OCI-LY7 (cell line): ENCODE results near the gene ISG20L2. TPM values are rescaled to one million over a fixed set of nuclear protein-coding genes. Genes with fewer than 3 reads are reported as not detected.
A peak's percentile ranks its signal among the peaks of the same experiment; 100 is the strongest.

Experiments
- BruUV-seq: library from RNA; stranded (reverse); fragments of 400-500 nt; replicated peaks from 2 replicates; lab custom pipeline; 2021; lab: Mats Ljungman, UMichigan
- CTCF ChIA-PET: fragments of 300-600 bp; sonication (Branson Sonifier 250); formaldehyde crosslinking; loops from one replicate; lab custom pipeline; 2022; ENCODE audit warnings: antibody characterized with exemption; ENCODE audit not compliant: unreplicated experiment; lab: Charles Lee
- POLR2A ChIA-PET: fragments of 300-600 bp; sonication (Branson Sonifier 250); formaldehyde crosslinking; loops from one replicate; lab custom pipeline; 2022; ENCODE audit warnings: antibody characterized with exemption; lab: Charles Lee
- DNase-seq: peaks from one replicate; pipeline ENCODE4 v3.0.0-alpha.2; 2015; ENCODE audit warnings: low spot score
- H2AFZ ChIP-seq: fragments of 200-600 bp; sonication (generic), shearing (Covaris generic); 2 replicates; pipeline ENCODE4 v1.6.1; 2014; ENCODE audit warnings: mild to moderate bottlenecking, antibody characterized with exemption, low read length, moderate library complexity
- H3K27ac ChIP-seq: fragments of 200-600 bp; sonication (generic); 2 replicates; pipeline ENCODE4 v1.5.1; 2014; ENCODE audit warnings: mixed run types, low read depth, mild to moderate bottlenecking, moderate library complexity, low read length, inconsistent platforms; ENCODE audit not compliant: poor library complexity, severe bottlenecking
- H3K36me3 ChIP-seq: fragments of 200-600 bp; sonication (generic); 2 replicates; pipeline ENCODE4 v1.6.1; 2014; ENCODE audit warnings: mild to moderate bottlenecking, antibody characterized with exemption, low read length, moderate library complexity, mixed read lengths; ENCODE audit not compliant: insufficient read depth
- H3K4me1 ChIP-seq: fragments of 200-600 bp; sonication (generic); 2 replicates; pipeline ENCODE4 v1.5.1; 2014; ENCODE audit warnings: mild to moderate bottlenecking, low read length; ENCODE audit not compliant: insufficient read depth, poor library complexity, severe bottlenecking
- H3K4me2 ChIP-seq: fragments of 200-600 bp; sonication (generic); 2 replicates; pipeline ENCODE4 v1.6.1; 2014; ENCODE audit warnings: mild to moderate bottlenecking, low read length
- H3K4me3 ChIP-seq: fragments of 200-600 bp; sonication (generic); 2 replicates; pipeline ENCODE4 v1.5.1; 2014; ENCODE audit warnings: mild to moderate bottlenecking, low read depth, low read length; ENCODE audit not compliant: poor library complexity, severe bottlenecking
- H3K79me2 ChIP-seq: fragments of 200-600 bp; sonication (generic); 2 replicates; pipeline ENCODE4 v1.6.1; 2016; ENCODE audit warnings: low read depth, mild to moderate bottlenecking, low read length, moderate library complexity, mixed read lengths; ENCODE audit not compliant: insufficient read depth
- H3K9me2 ChIP-seq: fragments of 200-600 bp; sonication (generic); 2 replicates; pipeline ENCODE4 v1.6.1; 2016; ENCODE audit warnings: mild to moderate bottlenecking, low read length, mixed read lengths; ENCODE audit not compliant: insufficient read depth
- H3K9me3 ChIP-seq: fragments of 200-600 bp; sonication (generic); 2 replicates; pipeline ENCODE4 v1.6.1; 2014; ENCODE audit warnings: mild to moderate bottlenecking, mixed run types, low read length, mixed read lengths
- H4K20me1 ChIP-seq: fragments of 200-600 bp; sonication (generic); 2 replicates; pipeline ENCODE4 v1.6.1; 2014; ENCODE audit warnings: mild to moderate bottlenecking, antibody characterized with exemption, low read length, moderate library complexity, mixed read lengths; ENCODE audit not compliant: insufficient read depth
- EZH2phosphoT487 ChIP-seq: fragments of 200-600 bp; sonication (generic); IDR thresholded peaks from 2 replicates; pipeline ENCODE4 v1.6.1; 2018; ENCODE audit warnings: low read depth, borderline replicate concordance, mild to moderate bottlenecking, mixed run types, antibody characterized with exemption, low read length, moderate library complexity, mixed read lengths
- intact Hi-C: fragments of 100-400 bp; cut with micrococcal nuclease; formaldehyde crosslinking; loops from one replicate; pipeline ENCODE4 v1.10.0; 2022; ENCODE audit not compliant: unreplicated experiment
- total RNA-seq, 2 experiments: library from RNA; depleted of rRNA in 1 of 2; stranded (reverse); fragments of >200 nt in 1 of 2; shearing (Covaris generic) in 1 of 2; gene quantifications; 2 replicates each; pipeline ENCODE4 v1.2.3, GENCODE V29; 2014 to 2022
- TF ChIP-seq, protein P1 (sequence below): fragments of 200-600 bp; sonication (generic); conservative IDR thresholded peaks from 2 replicates; pipeline ENCODE4 v1.5.1; 2014; ENCODE audit warnings: mild to moderate bottlenecking, antibody characterized with exemption, low read length, moderate library complexity, mixed read lengths

ISG20L2 gene
- total RNA-seq, 2 experiments from 2014 or later = 37.9 to 74.1 TPM

DNA sequence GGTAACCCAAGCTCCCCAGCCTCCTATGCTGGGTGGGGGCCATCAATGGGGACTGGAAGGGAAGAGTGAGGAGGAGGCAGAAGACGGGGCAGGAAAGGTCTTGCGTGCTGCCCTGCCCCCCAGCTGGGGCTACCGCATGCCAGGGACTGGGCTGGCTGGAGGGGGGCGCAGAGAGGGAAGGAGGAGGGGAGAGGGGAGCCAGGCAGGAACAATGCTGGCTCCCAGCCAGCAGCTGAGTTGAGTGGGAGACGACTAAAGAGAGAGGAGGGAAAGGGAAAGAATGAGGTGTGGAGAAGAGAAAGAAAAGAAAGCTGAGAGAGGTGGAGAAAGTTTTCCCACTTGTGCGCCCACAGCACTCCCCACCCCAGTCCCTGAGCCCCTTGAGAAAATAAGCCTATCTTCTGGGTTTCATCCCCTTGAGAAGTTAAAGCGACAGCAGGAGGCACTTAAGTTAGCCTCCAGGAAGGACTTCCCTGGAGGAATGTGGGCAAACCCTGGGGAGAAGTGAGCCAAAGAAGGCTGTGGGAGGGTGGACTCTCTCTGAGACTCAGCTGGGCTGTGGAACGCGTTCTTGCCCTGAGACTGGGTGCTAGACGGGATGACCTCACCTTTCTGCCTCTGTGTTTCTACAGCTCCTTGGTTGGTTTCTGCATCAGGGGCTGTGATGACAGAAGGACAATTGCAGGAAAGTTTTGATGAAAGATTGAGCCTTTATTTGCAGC, 38.5 kb downstream of the ISG20L2 start:
- TF ChIP-seq EZH2phosphoT487 = no peak
- TF ChIP-seq, protein P1, sequence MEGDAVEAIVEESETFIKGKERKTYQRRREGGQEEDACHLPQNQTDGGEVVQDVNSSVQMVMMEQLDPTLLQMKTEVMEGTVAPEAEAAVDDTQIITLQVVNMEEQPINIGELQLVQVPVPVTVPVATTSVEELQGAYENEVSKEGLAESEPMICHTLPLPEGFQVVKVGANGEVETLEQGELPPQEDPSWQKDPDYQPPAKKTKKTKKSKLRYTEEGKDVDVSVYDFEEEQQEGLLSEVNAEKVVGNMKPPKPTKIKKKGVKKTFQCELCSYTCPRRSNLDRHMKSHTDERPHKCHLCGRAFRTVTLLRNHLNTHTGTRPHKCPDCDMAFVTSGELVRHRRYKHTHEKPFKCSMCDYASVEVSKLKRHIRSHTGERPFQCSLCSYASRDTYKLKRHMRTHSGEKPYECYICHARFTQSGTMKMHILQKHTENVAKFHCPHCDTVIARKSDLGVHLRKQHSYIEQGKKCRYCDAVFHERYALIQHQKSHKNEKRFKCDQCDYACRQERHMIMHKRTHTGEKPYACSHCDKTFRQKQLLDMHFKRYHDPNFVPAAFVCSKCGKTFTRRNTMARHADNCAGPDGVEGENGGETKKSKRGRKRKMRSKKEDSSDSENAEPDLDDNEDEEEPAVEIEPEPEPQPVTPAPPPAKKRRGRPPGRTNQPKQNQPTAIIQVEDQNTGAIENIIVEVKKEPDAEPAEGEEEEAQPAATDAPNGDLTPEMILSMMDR = no peak
- Histone ChIP-seq H3K9me3 (no peaks in the 10 kb centered on the region), H3K4me3 (no peak overlapping the region), H3K27ac (no peak overlapping the region), H2AFZ (no peak overlapping the region), H3K9me2 (no peaks in the 10 kb centered on the region), H3K79me2 (no peaks in the 10 kb centered on the region), H4K20me1 (no peaks in the 10 kb centered on the region), H3K36me3 (no peaks in the 10 kb centered on the region), H3K4me1 (peaks cover 17% of the 10 kb centered on the region), H3K4me2 (0 out of 2 replicates have a peak overlapping the region, but pooled peaks have one; percentile 18)
- DNase-seq = no peak
- ChIA-PET POLR2A (interaction anchor here (1.1 kb wide), 1 partner anchor 37 kb away, joined by 3 read pairs; no protein-coding TSS in a partner anchor), CTCF (interaction anchor here (0.5 to 3.2 kb wide), 11 partner anchors 10 to 467 kb away, joined by 3 to 36 read pairs (median 4); partner anchors contain the start of genes CRABP2, ISG20L2 and MRPL24)
- BruUV-seq = no TSS peak
- intact Hi-C loops = loop anchor here (1.0 to 10.0 kb wide), 5 partner anchors 16 to 200 kb away; partner anchors contain the start of gene NTRK1

DNA sequence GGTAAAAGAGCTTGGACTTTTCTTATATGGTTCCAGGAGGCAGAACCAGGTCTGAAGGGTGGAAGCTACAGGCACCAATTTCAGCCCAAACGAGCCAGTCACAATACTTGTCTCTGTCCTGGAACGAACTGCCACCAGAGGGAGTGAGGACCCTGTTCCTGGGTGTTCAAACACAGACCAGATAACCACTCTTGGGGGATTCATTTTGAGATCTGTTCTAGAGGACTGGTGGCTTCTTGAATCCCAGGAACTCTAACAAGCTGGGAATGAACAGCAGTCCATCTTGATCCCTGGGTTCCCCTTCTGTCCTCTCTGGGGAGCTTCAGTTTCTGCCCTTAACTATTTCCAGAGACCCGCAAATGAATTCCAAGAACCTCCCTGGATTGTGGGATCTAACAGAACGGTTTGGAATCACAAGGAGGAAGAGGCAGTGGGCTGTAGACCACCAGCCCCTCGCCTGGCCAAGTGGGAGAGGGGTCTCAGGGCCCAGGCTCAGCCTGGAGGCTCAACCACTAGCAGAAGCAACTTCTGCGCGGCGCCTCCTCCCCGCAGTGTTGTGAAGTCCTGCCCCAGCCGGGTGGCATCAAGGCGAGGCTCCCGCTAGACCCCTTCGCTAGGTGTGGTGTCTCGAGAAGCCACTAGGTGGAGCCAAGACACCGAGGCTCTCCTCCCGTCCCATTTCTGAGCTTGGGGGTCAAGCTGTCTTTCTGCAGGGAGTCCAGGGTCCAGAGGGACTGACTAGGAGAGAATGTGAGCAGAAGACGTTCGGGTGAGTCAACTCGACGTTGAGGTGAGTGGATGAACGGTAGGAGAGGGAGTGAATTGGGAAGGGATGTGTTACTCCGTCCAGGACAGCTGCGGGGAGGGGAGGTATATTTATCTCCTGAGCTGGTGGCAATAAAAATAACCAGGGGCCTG, 39.3 kb downstream of the ISG20L2 start:
- TF ChIP-seq, protein P1 = peak; percentile 81
- TF ChIP-seq EZH2phosphoT487 = no peak
- no TSS peak for BruUV-seq
- Histone ChIP-seq H3K4me1 (peaks cover 17% of the 10 kb centered on the region), H2AFZ (peak overlapping the region; percentile 70), H3K4me3 (peak overlapping the region; percentile 18), H4K20me1 (no peaks in the 10 kb centered on the region), H3K4me2 (peak overlapping the region; percentile 61), H3K27ac (no peak overlapping the region), H3K9me3 (no peaks in the 10 kb centered on the region), H3K79me2 (no peaks in the 10 kb centered on the region), H3K36me3 (no peaks in the 10 kb centered on the region), H3K9me2 (no peaks in the 10 kb centered on the region)
- intact Hi-C loops = loop anchor here (1.0 to 10.0 kb wide), 5 partner anchors 17 to 201 kb away; partner anchors contain the start of gene NTRK1
- ChIA-PET POLR2A (interaction anchor here (0.6 to 1.1 kb wide), 2 partner anchors 38 to 310 kb away, joined by 3 read pairs; no protein-coding TSS in a partner anchor), CTCF (interaction anchor here (0.5 to 3.2 kb wide), 14 partner anchors 11 to 468 kb away, joined by 3 to 36 read pairs (median 4); partner anchors contain the start of genes CRABP2, ISG20L2 and MRPL24)
- DNase-seq = peak; percentile 86
